Smooth muscle cell (in vitro differentiated cells): ENCODE results near the gene EPHA6. TPM values are rescaled to one million over a fixed set of nuclear protein-coding genes. Genes with fewer than 3 reads are reported as not detected.
A peak's percentile ranks its signal among the peaks of the same experiment; 100 is the strongest.

Source experiments
- DNase-seq: peaks from one replicate; lab custom pipeline; 2025; ENCODE audit not compliant: unreplicated experiment; lab: John Stamatoyannopoulos, UW
- H2AFZ ChIP-seq: fragments of 200-600 bp; sonication (generic); 2 replicates; pipeline ENCODE4 v1.6.0; 2016; ENCODE audit warnings: antibody characterized with exemption, low read depth, mild to moderate bottlenecking
- H3F3A ChIP-seq: fragments of 200-600 bp; sonication (generic); 2 replicates; pipeline ENCODE4 v1.6.0; 2017; ENCODE audit warnings: antibody characterized with exemption, low read depth
- H3K27ac ChIP-seq: fragments of 200-600 bp; sonication (generic); 2 replicates; pipeline ENCODE4 v1.5.1; 2016; ENCODE audit warnings: low read depth, mild to moderate bottlenecking
- H3K27me3 ChIP-seq: fragments of 200-600 bp; sonication (generic); 2 replicates; pipeline ENCODE4 v1.6.1; 2016; ENCODE audit warnings: low read depth, mild to moderate bottlenecking
- H3K36me3 ChIP-seq: fragments of 200-600 bp; sonication (generic); 2 replicates; pipeline ENCODE4 v1.5.1; 2016; ENCODE audit warnings: low read depth
- H3K4me1 ChIP-seq: fragments of 200-600 bp; sonication (generic); 2 replicates; pipeline ENCODE4 v1.5.1; 2016; ENCODE audit warnings: low read depth
- H3K4me2 ChIP-seq: fragments of 200-600 bp; sonication (generic); 2 replicates; pipeline ENCODE4 v1.6.0; 2016; ENCODE audit warnings: mild to moderate bottlenecking
- H3K4me3 ChIP-seq: fragments of 200-600 bp; sonication (generic); 2 replicates; pipeline ENCODE4 v1.5.1; 2016; ENCODE audit warnings: mild to moderate bottlenecking
- H3K79me2 ChIP-seq: fragments of 200-600 bp; sonication (generic); 2 replicates; pipeline ENCODE4 v1.6.0; 2016; ENCODE audit warnings: low read depth, mild to moderate bottlenecking
- H3K9ac ChIP-seq: fragments of 200-600 bp; sonication (generic); 2 replicates; pipeline ENCODE4 v1.6.0; 2016; ENCODE audit warnings: low read depth
- H3K9me3 ChIP-seq: fragments of 200-600 bp; sonication (generic); replicated peaks from 2 replicates; pipeline ENCODE4 v1.5.1; 2016; ENCODE audit warnings: low read depth
- H4K20me1 ChIP-seq: fragments of 200-600 bp; sonication (generic); 2 replicates; pipeline ENCODE4 v1.6.0; 2016; ENCODE audit warnings: low read depth
- CTCF ChIP-seq: fragments of 200-600 bp; sonication (generic); IDR thresholded peaks from 2 replicates; pipeline ENCODE4 v1.5.1; 2017; ENCODE audit warnings: borderline replicate concordance, mild to moderate bottlenecking, antibody characterized with exemption; ENCODE audit not compliant: insufficient read depth, poor library complexity, severe bottlenecking
- WGBS: methylation state at CpG from one replicate; pipeline ENCODE4 v1.1.7; 2016; ENCODE audit warnings: low lambda C conversion rate; 5-methylcytosine and 5-hydroxymethylcytosine counted together
- polyA plus RNA-seq: library from polyadenylated mRNA; unstranded; fragments of >200 nt; fragmentation: Nextera tagmentation; extraction: Ambion mirVana; gene quantifications from 2 replicates; pipeline ENCODE4 v1.2.1, GENCODE V29; 2016
- total RNA-seq: library from RNA; depleted of rRNA; stranded (reverse); fragments of >200 nt; gene quantifications from 2 replicates; pipeline ENCODE4 v1.2.3, GENCODE V29; 2014

The EPHA6 gene
- total and polyA plus RNA-seq, 2 experiments from 2014 or later, result 0.36 to 0.51 TPM

- no peak for DNase-seq
- WGBS, result 32% methylated on average over 2 of the region's 2 CpGs
- H3K9me3 ChIP-seq, result no peaks in the 10 kb centered on the region
- H3K27me3 ChIP-seq, result no peaks in the 10 kb centered on the region
- no peaks in the 10 kb centered on the region for H3F3A ChIP-seq
- no peak overlapping the region for H3K9ac ChIP-seq
- no peak overlapping the region for H3K4me2 ChIP-seq
- no peak overlapping the region for H2AFZ ChIP-seq
- no peak for TF ChIP-seq CTCF
- no peaks in the 10 kb centered on the region for H3K36me3 ChIP-seq
- H4K20me1 ChIP-seq, result no peaks in the 10 kb centered on the region
- no peaks in the 10 kb centered on the region for H3K4me1 ChIP-seq
- no peak overlapping the region for H3K27ac ChIP-seq
- no peak overlapping the region for H3K4me3 ChIP-seq
- no peaks in the 10 kb centered on the region for H3K79me2 ChIP-seq
Observed at GRCh38 chr3:97076673-97077072, 262.3 kb downstream of the EPHA6 start.

- WGBS, result 54% methylated on average over 2 of the region's 2 CpGs
- no peaks in the 10 kb centered on the region for H3K36me3 ChIP-seq
- no peak overlapping the region for H3K4me2 ChIP-seq
- no peak for TF ChIP-seq CTCF
- H4K20me1 ChIP-seq, result no peaks in the 10 kb centered on the region
- DNase-seq, result no peak
- H3K9me3 ChIP-seq, result no peaks in the 10 kb centered on the region
- H3K27me3 ChIP-seq, result no peaks in the 10 kb centered on the region
- no peaks in the 10 kb centered on the region for H3K4me1 ChIP-seq
- no peaks in the 10 kb centered on the region for H3F3A ChIP-seq
- H3K27ac ChIP-seq, result no peak overlapping the region
- H2AFZ ChIP-seq, result no peak overlapping the region
- H3K79me2 ChIP-seq, result no peaks in the 10 kb centered on the region
- H3K9ac ChIP-seq, result no peak overlapping the region
- H3K4me3 ChIP-seq, result no peak overlapping the region
Observed at GRCh38 chr3:97089621-97090020, 275.2 kb downstream of the EPHA6 start.

- Histone ChIP-seq H3F3A (no peaks in the 10 kb centered on the region), H2AFZ (no peak overlapping the region), H3K36me3 (no peaks in the 10 kb centered on the region), H3K27me3 (no peaks in the 10 kb centered on the region), H3K9me3 (no peaks in the 10 kb centered on the region), H3K27ac (no peak overlapping the region), H3K9ac (no peak overlapping the region), H3K4me3 (no peak overlapping the region), H3K4me1 (no peaks in the 10 kb centered on the region), H3K4me2 (peak overlapping the region; percentile 33), H3K79me2 (no peaks in the 10 kb centered on the region), H4K20me1 (no peaks in the 10 kb centered on the region)
- DNase-seq, result no peak
- TF ChIP-seq CTCF, result no peak
Observed at GRCh38 chr3:97102641-97103040, 288.2 kb downstream of the EPHA6 start.

- no peak for DNase-seq
- no peaks in the 10 kb centered on the region for H3K36me3 ChIP-seq
- no peaks in the 10 kb centered on the region for H3F3A ChIP-seq
- no peak for TF ChIP-seq CTCF
- no peaks in the 10 kb centered on the region for H3K9me3 ChIP-seq
- H2AFZ ChIP-seq, result no peak overlapping the region
- no peak overlapping the region for H3K4me2 ChIP-seq
- H3K27me3 ChIP-seq, result no peaks in the 10 kb centered on the region
- H3K4me1 ChIP-seq, result no peaks in the 10 kb centered on the region
- H3K27ac ChIP-seq, result no peak overlapping the region
- no peak overlapping the region for H3K9ac ChIP-seq
- no peaks in the 10 kb centered on the region for H4K20me1 ChIP-seq
- H3K79me2 ChIP-seq, result no peaks in the 10 kb centered on the region
- WGBS, result 77% methylated on average over 4 of the region's 4 CpGs
- no peak overlapping the region for H3K4me3 ChIP-seq
Observed at GRCh38 chr3:97105989-97106651, 291.7 kb downstream of the EPHA6 start.
